Glomerular endothelial cell (primary cell): ENCODE results near the gene DUOXA2. TPM values are rescaled to one million over a fixed set of nuclear protein-coding genes. Genes with fewer than 3 reads are reported as not detected.
"Not testable (repeated sequence)": the region's sequence is repeated elsewhere in the genome, so short reads cannot be mapped to it uniquely, and the experiment has no call there.

Experiments
- DNase-seq: peaks from one replicate; pipeline ENCODE4 v3.0.0-alpha.2; 2011; ENCODE audit warnings: low read depth, low spot score; ENCODE audit errors: extremely low read depth
- total RNA-seq: library from RNA; depleted of rRNA; stranded (reverse); fragments of >200 nt; gene quantifications from 2 replicates; pipeline ENCODE4 v1.2.3, GENCODE V29; 2015

The DUOXA2 gene
- total RNA-seq, 1 donor from 2014 or later = not detected

GRCh38 chr15:45134682-45135604 is 20.8 kb downstream of the DUOXA2 start:
- DNase-seq = no peak

GRCh38 chr15:45135705-45136377 is 21.7 kb downstream of the DUOXA2 start:
- DNase-seq = not testable (repeated sequence)

- no peak for DNase-seq
Observed at GRCh38 chr15:45136378-45136764, 22.2 kb downstream of the DUOXA2 start.

GRCh38 chr15:45137703-45138102 is 23.6 kb downstream of the DUOXA2 start:
- DNase-seq = no peak

GRCh38 chr15:45138814-45139765 is 25.0 kb downstream of the DUOXA2 start:
- no peak for DNase-seq

- DNase-seq = no peak
Observed at GRCh38 chr15:45139770-45140169, 25.6 kb downstream of the DUOXA2 start.

- no peak for DNase-seq
Observed at GRCh38 chr15:45140557-45141250, 26.6 kb downstream of the DUOXA2 start.

- DNase-seq = no peak
Observed at GRCh38 chr15:45141386-45141785, 27.3 kb downstream of the DUOXA2 start.

GRCh38 chr15:45143056-45143455 is 28.9 kb downstream of the DUOXA2 start:
- no peak for DNase-seq

GRCh38 chr15:45143946-45144345 is 29.8 kb downstream of the DUOXA2 start:
- no peak for DNase-seq

GRCh38 chr15:45144775-45145174 is 30.6 kb downstream of the DUOXA2 start:
- no peak for DNase-seq

- no peak for DNase-seq
Observed at GRCh38 chr15:45146405-45146804, 32.3 kb downstream of the DUOXA2 start.

GRCh38 chr15:45147606-45148005 is 33.5 kb downstream of the DUOXA2 start:
- no peak for DNase-seq

GRCh38 chr15:45148076-45149059 is 34.2 kb downstream of the DUOXA2 start:
- no peak for DNase-seq

- DNase-seq = no peak
Observed at GRCh38 chr15:45149060-45149459, 34.9 kb downstream of the DUOXA2 start.

GRCh38 chr15:45150481-45150880 is 36.4 kb downstream of the DUOXA2 start:
- DNase-seq = no peak

GRCh38 chr15:45150997-45151396 is 36.9 kb downstream of the DUOXA2 start:
- no peak for DNase-seq

- no peak for DNase-seq
Observed at GRCh38 chr15:45151998-45152828, 38.1 kb downstream of the DUOXA2 start.
